ENCODE measurements around the gene ZBTB5. TPM values are rescaled to one million over a fixed set of nuclear protein-coding genes. Genes with fewer than 3 reads are reported as not detected.

The ZBTB5 gene
- total and polyA plus RNA-seq, 2 donors (not counting 1 experiment from before 2014, with no cell fraction given): 5.1 to 7.3 TPM

- H3K36me3 ChIP-seq (ENCODE audit: control insufficient read depth, insufficient read depth, low read length): peaks cover 8% of the 10 kb centered on the region
- H3K4me1 ChIP-seq (ENCODE audit: control insufficient read depth, extremely low read depth, insufficient read depth, low read length): no peaks in the 10 kb centered on the region
- TF ChIP-seq CTCF (conservative IDR thresholded peaks at IDR 0.05 in 1 of 2, IDR thresholded peaks at IDR 0.05 in 1 of 2; ENCODE audit: low read depth in 1 of 2, low read length in 2 of 2) (no peak), EZH2 (IDR thresholded peaks at IDR 0.05; ENCODE audit: low read length, missing control alignments) (no peak)
- peaks cover 13% of the 10 kb centered on the region for H3K79me2 ChIP-seq (ENCODE audit: control insufficient read depth, insufficient read depth, low read length)
- H3K9me3 ChIP-seq (ENCODE audit: control insufficient read depth, insufficient read depth, low read depth, low read length): no peaks in the 10 kb centered on the region
- no peak for DNase-seq (ENCODE audit: low read depth in 2 of 2)
- H2AFZ ChIP-seq (ENCODE audit: low read length): no peak overlapping the region
- no peaks in the 10 kb centered on the region for H3K27me3 ChIP-seq (ENCODE audit: control insufficient read depth, insufficient read depth, low read length)
- H3K9ac ChIP-seq (ENCODE audit: insufficient read depth, low read length): no peak overlapping the region
- H3K4me2 ChIP-seq (ENCODE audit: extremely low read depth, insufficient read depth, low read length): no peak overlapping the region
- no peaks in the 10 kb centered on the region for H4K20me1 ChIP-seq (ENCODE audit: control insufficient read depth, extremely low read depth, insufficient read depth, low read length)
- H3K4me3 ChIP-seq (replicated peaks in 1 of 4; ENCODE audit: control extremely low read depth in 1 of 4, insufficient read depth in 1 of 4, low read depth in 3 of 4, low read length in 4 of 4): no peak overlapping the region
- H3K27ac ChIP-seq (ENCODE audit: insufficient read depth, low read length): no peak overlapping the region
Observed at GRCh38 chr9:37445832-37446231, 19.4 kb downstream of the ZBTB5 start.

- Histone ChIP-seq H4K20me1 (ENCODE audit: control insufficient read depth, extremely low read depth, insufficient read depth, low read length) (no peaks in the 10 kb centered on the region), H3K9ac (ENCODE audit: insufficient read depth, low read length) (no peak overlapping the region), H3K27ac (ENCODE audit: insufficient read depth, low read length) (no peak overlapping the region), H3K79me2 (ENCODE audit: control insufficient read depth, insufficient read depth, low read length) (peaks cover 12% of the 10 kb centered on the region), H3K4me3 (replicated peaks in 1 of 4; ENCODE audit: control extremely low read depth in 1 of 4, insufficient read depth in 1 of 4, low read depth in 3 of 4, low read length in 4 of 4) (no peak overlapping the region), H3K27me3 (ENCODE audit: control insufficient read depth, insufficient read depth, low read length) (no peaks in the 10 kb centered on the region), H3K9me3 (ENCODE audit: control insufficient read depth, insufficient read depth, low read depth, low read length) (no peaks in the 10 kb centered on the region), H3K4me2 (ENCODE audit: extremely low read depth, insufficient read depth, low read length) (no peak overlapping the region), H3K4me1 (ENCODE audit: control insufficient read depth, extremely low read depth, insufficient read depth, low read length) (no peaks in the 10 kb centered on the region), H3K36me3 (ENCODE audit: control insufficient read depth, insufficient read depth, low read length) (peaks cover 11% of the 10 kb centered on the region), H2AFZ (ENCODE audit: low read length) (no peak overlapping the region)
- no peak for DNase-seq (ENCODE audit: low read depth in 2 of 2)
- no peak for TF ChIP-seq EZH2 (IDR thresholded peaks at IDR 0.05; ENCODE audit: low read length, missing control alignments)
- TF ChIP-seq CTCF (conservative IDR thresholded peaks at IDR 0.05 in 1 of 2, IDR thresholded peaks at IDR 0.05 in 1 of 2; ENCODE audit: low read depth in 1 of 2, low read length in 2 of 2): no peak
Observed at GRCh38 chr9:37444890-37445289, 20.4 kb downstream of the ZBTB5 start.

GRCh38 chr9:37443566-37443965, 21.7 kb downstream of the ZBTB5 start:
- H3K9me3 ChIP-seq (ENCODE audit: control insufficient read depth, insufficient read depth, low read depth, low read length): no peaks in the 10 kb centered on the region
- H3K27me3 ChIP-seq (ENCODE audit: control insufficient read depth, insufficient read depth, low read length): no peaks in the 10 kb centered on the region
- no peak for DNase-seq (ENCODE audit: low read depth in 2 of 2)
- H3K4me2 ChIP-seq (ENCODE audit: extremely low read depth, insufficient read depth, low read length): no peak overlapping the region
- no peak overlapping the region for H3K9ac ChIP-seq (ENCODE audit: insufficient read depth, low read length)
- peaks cover 14% of the 10 kb centered on the region for H3K36me3 ChIP-seq (ENCODE audit: control insufficient read depth, insufficient read depth, low read length)
- H3K79me2 ChIP-seq (ENCODE audit: control insufficient read depth, insufficient read depth, low read length): peaks cover 8% of the 10 kb centered on the region
- H3K27ac ChIP-seq (ENCODE audit: insufficient read depth, low read length): no peak overlapping the region
- no peak overlapping the region for H3K4me3 ChIP-seq (replicated peaks in 1 of 4; ENCODE audit: control extremely low read depth in 1 of 4, insufficient read depth in 1 of 4, low read depth in 3 of 4, low read length in 4 of 4)
- H2AFZ ChIP-seq (ENCODE audit: low read length): no peak overlapping the region
- no peaks in the 10 kb centered on the region for H3K4me1 ChIP-seq (ENCODE audit: control insufficient read depth, extremely low read depth, insufficient read depth, low read length)
- TF ChIP-seq CTCF (conservative IDR thresholded peaks at IDR 0.05 in 1 of 2, IDR thresholded peaks at IDR 0.05 in 1 of 2; ENCODE audit: low read depth in 1 of 2, low read length in 2 of 2): no peak
- H4K20me1 ChIP-seq (ENCODE audit: control insufficient read depth, extremely low read depth, insufficient read depth, low read length): no peaks in the 10 kb centered on the region

All from fibroblast of lung (primary cell).